ENCODE measurements around the gene ANTKMT.
"Not testable (repeated sequence)": the region's sequence is repeated elsewhere in the genome, so short reads cannot be mapped to it uniquely, and the experiment has no call there.

Gene ANTKMT

GRCh38 chr16:741986-742629, 21.2 kb downstream of the ANTKMT start:
- no peak for DNase-seq (ENCODE audit: low read depth in 3 of 3)

GRCh38 chr16:742894-743293, 21.9 kb downstream of the ANTKMT start:
- DNase-seq (ENCODE audit: low read depth in 3 of 3), result not testable (repeated sequence)

- DNase-seq (ENCODE audit: low read depth in 3 of 3), result no peak
These were observed 23.0 kb downstream of the ANTKMT start for GRCh38 chr16:743794-744500.

GRCh38 chr16:745739-746138, 24.8 kb downstream of the ANTKMT start:
- DNase-seq (ENCODE audit: low read depth in 3 of 3), result no peak

- DNase-seq (ENCODE audit: low read depth in 3 of 3), result no peak
These were observed 25.7 kb downstream of the ANTKMT start for GRCh38 chr16:746637-747036.

GRCh38 chr16:747978-748746, 27.2 kb downstream of the ANTKMT start:
- DNase-seq (ENCODE audit: low read depth in 3 of 3), result no peak

- no peak for DNase-seq (ENCODE audit: low read depth in 3 of 3)
These were observed 28.1 kb downstream of the ANTKMT start for GRCh38 chr16:749010-749409.

GRCh38 chr16:750485-750884, 29.5 kb downstream of the ANTKMT start:
- DNase-seq (ENCODE audit: low read depth in 3 of 3), result no peak

GRCh38 chr16:751152-752006, 30.4 kb downstream of the ANTKMT start:
- no peak for DNase-seq (ENCODE audit: low read depth in 3 of 3)

- no peak for DNase-seq (ENCODE audit: low read depth in 3 of 3)
These were observed 31.0 kb downstream of the ANTKMT start for GRCh38 chr16:752007-752312.

GRCh38 chr16:754121-754607, 33.2 kb downstream of the ANTKMT start:
- DNase-seq (ENCODE audit: low read depth in 3 of 3), result not testable (repeated sequence)

- no peak for DNase-seq (ENCODE audit: low read depth in 3 of 3)
These were observed 33.7 kb downstream of the ANTKMT start for GRCh38 chr16:754656-755055.

- no peak for DNase-seq (ENCODE audit: low read depth in 3 of 3)
These were observed 35.5 kb downstream of the ANTKMT start for GRCh38 chr16:756428-756827.

GRCh38 chr16:759110-759910, 38.4 kb downstream of the ANTKMT start:
- DNase-seq (ENCODE audit: low read depth in 3 of 3), result no peak

- no peak for DNase-seq (ENCODE audit: low read depth in 3 of 3)
These were observed 39.1 kb downstream of the ANTKMT start for GRCh38 chr16:760065-760464.

GRCh38 chr16:760545-761343, 39.8 kb downstream of the ANTKMT start, which contains the start of gene MSLN:
Gene MSLN (plus strand): TSS chr16:760734. CDS start chr16:762681, 1,947 bp downstream.
- no peak for DNase-seq (ENCODE audit: low read depth in 3 of 3)

GRCh38 chr16:761625-762513, 40.9 kb downstream of the ANTKMT start:
- DNase-seq (ENCODE audit: low read depth in 3 of 3), result no peak

GRCh38 chr16:762595-763268, 41.8 kb downstream of the ANTKMT start:
- no peak for DNase-seq (ENCODE audit: low read depth in 3 of 3)
